ENCODE results near the gene FUT2. TPM values are rescaled to one million over a fixed set of nuclear protein-coding genes. Genes with fewer than 3 reads are reported as not detected.

Gene FUT2
- total and polyA plus RNA-seq, 10 donors = 0.17 to 1.2 (median 0.38) TPM; not detected in 5

- DNase-seq = no peak
- no peak overlapping the region for H3K4me3 ChIP-seq
- H3K36me3 ChIP-seq = peaks cover 0 to 9% (median 0%) of the 10 kb centered on the region in 6 donors
- intact Hi-C loops (cut with DNase I; ENCODE audit: low total_unique reads) = no loop called here
- TF ChIP-seq POLR2A (IDR thresholded peaks at IDR 0.05) = no peak
- no peak overlapping the region for H3K27ac ChIP-seq
- peaks cover 14 to 33% (median 26%) of the 10 kb centered on the region in 6 donors for H3K4me1 ChIP-seq
- H3K9me3 ChIP-seq = peaks cover 0 to 5% (median 0%) of the 10 kb centered on the region in 8 donors
- 90 to 92% (median 92%) methylated on average over 4 of the region's 4 CpGs for WGBS, 5 donors
- H3K27me3 ChIP-seq (replicated peaks in 1 of 7) = no peaks in the 10 kb centered on the region
These were observed 15.4 kb downstream of the FUT2 start for GRCh38 chr19:48711106-48711662.

- Histone ChIP-seq H3K9me3 (peaks cover 0 to 5% (median 0%) of the 10 kb centered on the region in 8 donors), H3K4me3 (peak overlapping the region; percentile 45 to 78 (median 66)), H3K27ac (peak overlapping the region; percentile 35 to 88 (median 86)), H3K36me3 (no peaks in the 10 kb centered on the region), H3K4me1 (peaks cover 16 to 53% (median 35%) of the 10 kb centered on the region in 6 donors), H3K27me3 (replicated peaks in 1 of 7) (no peaks in the 10 kb centered on the region)
- intact Hi-C loops (cut with DNase I; ENCODE audit: low total_unique reads) = no loop called here
- DNase-seq = peak; percentile 81
- 14 to 22% (median 16%) methylated on average over 16 to 25 of the region's 25 CpGs for WGBS, 5 donors
- TF ChIP-seq POLR2A (IDR thresholded peaks at IDR 0.05) = no peak
- no peak for TF ChIP-seq POLR2AphosphoS5 (IDR thresholded peaks at IDR 0.05)
- TF ChIP-seq CTCF (IDR thresholded peaks at IDR 0.05 in 8 of 11, conservative IDR thresholded peaks at IDR 0.05 in 3 of 11) = peak in 1 of 11 experiments; percentile 12
These were observed 17.5 kb downstream of the FUT2 start for GRCh38 chr19:48713041-48713863.

GRCh38 chr19:48713864-48714755 lies 18.3 kb downstream of the FUT2 start:
- DNase-seq = peak; percentile 97
- Histone ChIP-seq H3K4me1 (peaks cover 16 to 62% (median 39%) of the 10 kb centered on the region in 6 donors), H3K36me3 (no peaks in the 10 kb centered on the region), H3K4me3 (peak overlapping the region; percentile 45 to 78 (median 66)), H3K27ac (peak overlapping the region; percentile 55 to 88 (median 86)), H3K27me3 (replicated peaks in 1 of 7) (no peaks in the 10 kb centered on the region), H3K9me3 (peaks cover 0 to 5% (median 0%) of the 10 kb centered on the region in 8 donors)
- intact Hi-C loops (cut with DNase I; ENCODE audit: low total_unique reads) = no loop called here
- 0 to 1% (median 1%) methylated on average over 30 to 67 of the region's 67 CpGs for WGBS, 5 donors
- no peak for TF ChIP-seq POLR2A (IDR thresholded peaks at IDR 0.05)
- TF ChIP-seq CTCF (IDR thresholded peaks at IDR 0.05 in 8 of 11, conservative IDR thresholded peaks at IDR 0.05 in 3 of 11) = peak in 3 of 11 experiments; percentile 5 to 39 (median 17)
- TF ChIP-seq POLR2AphosphoS5 (IDR thresholded peaks at IDR 0.05) = peak; percentile 67 to 82 (median 79)
